HG03460 (cell line): ENCODE measurements around the gene RAB5IF.

Source experiments
- ATAC-seq: cut with Tn5 transposase; IDR thresholded peaks from one replicate; pipeline ENCODE4 v1.9.1; 2021; ENCODE audit not compliant: unreplicated experiment

Gene RAB5IF

DNA sequence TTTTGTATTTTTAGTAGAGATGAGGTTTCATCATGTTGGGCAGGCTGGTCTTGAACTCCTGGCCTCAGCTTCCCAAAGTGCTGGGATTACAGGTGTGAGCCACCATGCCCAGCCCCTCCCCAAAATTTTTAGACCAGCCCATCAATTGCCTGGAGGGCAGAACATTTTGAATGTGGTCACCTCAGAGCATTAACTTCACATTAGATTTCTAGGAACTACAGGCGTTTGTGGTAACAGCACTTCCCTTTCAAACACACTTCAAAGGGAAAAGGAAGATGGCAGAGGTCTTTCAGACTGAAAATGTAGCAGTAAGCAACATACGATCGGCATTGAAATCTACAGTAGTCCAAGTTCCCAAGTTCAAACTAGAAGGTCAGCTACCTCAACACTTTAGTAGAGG is 52.7 kb downstream of the RAB5IF start:
- no peak for ATAC-seq
